Measurements from ENCODE around the gene JUN.

- TF ChIP-seq FOXM1 (IDR thresholded peaks at IDR 0.05; ENCODE audit: borderline replicate concordance) (no peak), ZNF384 (IDR thresholded peaks at IDR 0.05) (no peak)
Measured at GRCh38 chr1:58762806-58763205, 21.0 kb downstream of the JUN start.

Data from HEK293T (cell line).